Neuron (in vitro differentiated cells): Measurements from ENCODE around the gene UBAP2L.
"Not testable (repeated sequence)": the region's sequence is repeated elsewhere in the genome, so short reads cannot be mapped to it uniquely, and the experiment has no call there.

Experiments
- H2AFZ ChIP-seq: one replicate; pipeline ENCODE4 v1.6.1; 2013; ENCODE audit warnings: low read depth, mild to moderate bottlenecking, inconsistent platforms, low read length, moderate library complexity
- H3K27me3 ChIP-seq: one replicate; pipeline ENCODE4 v1.6.1; 2013; ENCODE audit warnings: low read length; ENCODE audit not compliant: insufficient read depth
- H3K36me3 ChIP-seq: one replicate; pipeline ENCODE4 v1.6.1; 2013; ENCODE audit warnings: low read length; ENCODE audit not compliant: insufficient read depth
- H3K4me1 ChIP-seq: one replicate; pipeline ENCODE4 v1.6.1; 2013; ENCODE audit warnings: low read length; ENCODE audit not compliant: insufficient read depth
- H3K4me3 ChIP-seq: 2 replicates; pipeline ENCODE4 v1.5.1; 2013; ENCODE audit warnings: mild to moderate bottlenecking, low read length, moderate library complexity
- H3K9me3 ChIP-seq: one replicate; pipeline ENCODE4 v1.6.1; 2013; ENCODE audit warnings: low read length

Gene UBAP2L

GRCh38 chr1:154183046-154183915 is 37.5 kb upstream of the UBAP2L start:
- Histone ChIP-seq H3K27me3 (no peaks in the 10 kb centered on the region), H3K4me1 (peaks cover 39% of the 10 kb centered on the region), H3K9me3 (no peaks in the 10 kb centered on the region), H3K4me3 (peak overlapping the region; percentile 96), H3K36me3 (peaks cover 7% of the 10 kb centered on the region), H2AFZ (peak overlapping the region; percentile 67)

DNA sequence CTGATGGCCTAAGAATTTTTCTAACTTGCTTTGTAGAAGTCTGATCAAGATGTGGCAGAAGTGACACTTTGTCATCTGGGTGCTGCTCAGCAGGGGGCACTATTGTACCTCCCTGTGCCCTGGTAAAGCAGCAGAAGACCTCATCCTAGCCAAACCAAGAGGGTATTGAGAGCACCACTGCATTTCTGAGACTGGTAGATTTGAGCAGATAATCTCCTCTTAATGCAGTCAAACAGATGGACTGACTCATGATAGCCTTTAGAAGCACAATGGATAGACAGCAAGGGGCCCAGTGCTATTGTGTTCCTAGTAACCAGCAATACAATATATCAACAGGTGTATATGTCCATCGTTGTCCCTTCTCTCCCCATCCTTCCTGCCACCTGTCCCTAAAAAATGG is 34.6 kb upstream of the UBAP2L start:
- no peak overlapping the region for H3K4me3 ChIP-seq
- H2AFZ ChIP-seq, result no peak overlapping the region
- no peaks in the 10 kb centered on the region for H3K27me3 ChIP-seq
- H3K36me3 ChIP-seq, result no peaks in the 10 kb centered on the region
- H3K9me3 ChIP-seq, result no peaks in the 10 kb centered on the region
- H3K4me1 ChIP-seq, result peaks cover 30% of the 10 kb centered on the region

DNA sequence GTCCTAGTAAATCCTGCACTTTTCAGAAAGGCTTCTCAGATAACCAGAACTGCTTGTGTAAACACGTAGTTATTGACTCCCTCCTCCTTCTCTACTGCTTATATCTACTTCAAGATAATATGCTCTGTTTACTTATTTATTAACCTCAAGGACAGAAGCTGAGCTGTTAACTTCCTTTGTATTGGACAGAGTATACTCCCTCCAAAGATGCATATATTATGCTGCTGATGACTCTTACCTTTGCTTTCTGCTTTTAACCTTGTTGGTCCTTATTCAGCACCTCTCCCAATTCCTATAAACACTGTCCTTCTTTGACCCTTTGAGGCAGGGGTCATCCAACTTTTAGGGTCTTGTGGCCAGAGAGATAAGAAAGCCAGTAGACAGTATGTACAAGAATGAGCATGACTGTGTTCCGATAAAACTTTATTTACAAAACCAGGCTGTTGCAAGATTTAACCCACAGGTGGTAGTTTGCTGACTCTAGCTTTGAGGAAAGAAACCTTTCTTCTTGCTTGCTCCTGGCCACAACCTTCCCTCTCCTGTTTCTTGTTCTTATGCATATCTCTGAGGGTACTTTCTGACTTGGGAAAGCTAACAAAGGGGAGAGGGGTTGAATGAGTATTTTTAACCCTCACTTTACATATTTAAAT is 33.8 kb upstream of the UBAP2L start:
- H3K36me3 ChIP-seq, result no peaks in the 10 kb centered on the region
- no peaks in the 10 kb centered on the region for H3K9me3 ChIP-seq
- H2AFZ ChIP-seq, result no peak overlapping the region
- peaks cover 34% of the 10 kb centered on the region for H3K4me1 ChIP-seq
- H3K27me3 ChIP-seq, result no peaks in the 10 kb centered on the region
- H3K4me3 ChIP-seq, result no peak overlapping the region

DNA sequence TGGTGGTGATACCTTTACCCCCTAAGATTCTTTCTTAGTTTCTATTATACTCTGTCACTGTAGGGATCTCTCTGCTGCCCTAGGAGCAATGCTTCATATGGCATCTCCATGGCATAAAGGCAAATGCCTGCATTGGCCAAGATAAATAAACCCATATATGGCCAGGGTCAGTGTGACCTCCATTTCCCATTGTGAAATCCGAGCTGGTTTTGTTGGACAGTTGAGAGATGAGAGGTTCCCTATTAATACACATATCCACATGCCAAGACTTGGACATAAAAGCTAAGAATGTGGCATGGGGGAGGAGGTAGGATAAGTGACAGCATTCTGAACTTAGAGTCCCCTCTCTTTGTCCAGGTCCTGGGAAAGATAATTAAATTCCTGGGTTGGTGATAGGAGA is 30.2 kb upstream of the UBAP2L start:
- no peaks in the 10 kb centered on the region for H3K36me3 ChIP-seq
- no peaks in the 10 kb centered on the region for H3K9me3 ChIP-seq
- H3K27me3 ChIP-seq, result peaks cover 8% of the 10 kb centered on the region
- H3K4me3 ChIP-seq, result no peak overlapping the region
- no peak overlapping the region for H2AFZ ChIP-seq
- peaks cover 33% of the 10 kb centered on the region for H3K4me1 ChIP-seq

DNA sequence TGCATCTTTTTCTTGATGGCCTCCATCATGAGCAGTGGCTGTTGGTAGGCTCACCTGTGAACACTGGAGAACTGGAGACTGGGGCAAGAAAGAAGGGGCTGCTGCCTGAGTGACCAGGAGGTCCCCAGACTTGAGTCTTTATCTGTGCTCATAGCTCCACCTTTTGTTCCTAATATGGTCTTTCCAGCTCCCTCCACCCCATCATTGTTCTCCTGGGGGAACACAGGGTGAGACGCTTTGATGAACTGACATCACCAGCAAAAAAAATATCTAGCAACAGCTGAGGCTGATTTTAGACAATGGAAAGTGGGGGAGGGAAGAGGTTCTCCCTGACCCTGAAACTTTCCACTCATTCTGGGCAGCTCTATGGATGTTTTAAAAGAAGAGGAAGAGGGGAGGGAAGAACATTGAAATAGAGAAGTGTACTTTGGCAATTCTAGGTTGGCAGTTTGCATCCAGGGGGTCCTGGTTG is 28.7 kb upstream of the UBAP2L start, which contains the start of gene TPM3:
Gene TPM3, minus strand, starts transcription at position 111 of the 472 bp plus-strand sequence. Its CDS starts 82 bp downstream, at position 29.
- Histone ChIP-seq H2AFZ (no peak within 1 kb of the TSS), H3K9me3 (no peaks in the 10 kb centered on the region), H3K36me3 (no peaks in the 10 kb centered on the region), H3K4me3 (no peak within 1 kb of the TSS), H3K4me1 (peaks cover 29% of the 10 kb centered on the region), H3K27me3 (peaks cover 8% of the 10 kb centered on the region)

- no peaks in the 10 kb centered on the region for H3K36me3 ChIP-seq
- H3K9me3 ChIP-seq, result no peaks in the 10 kb centered on the region
- no peak overlapping the region for H3K4me3 ChIP-seq
- no peak overlapping the region for H2AFZ ChIP-seq
- peaks cover 8% of the 10 kb centered on the region for H3K27me3 ChIP-seq
- peaks cover 29% of the 10 kb centered on the region for H3K4me1 ChIP-seq
Measured at GRCh38 chr1:154192476-154192875, 28.3 kb upstream of the UBAP2L start.

GRCh38 chr1:154193821-154194220 is 26.9 kb upstream of the UBAP2L start:
- H3K9me3 ChIP-seq, result no peaks in the 10 kb centered on the region
- H2AFZ ChIP-seq, result no peak overlapping the region
- H3K27me3 ChIP-seq, result peaks cover 8% of the 10 kb centered on the region
- no peak overlapping the region for H3K4me3 ChIP-seq
- peaks cover 29% of the 10 kb centered on the region for H3K4me1 ChIP-seq
- no peaks in the 10 kb centered on the region for H3K36me3 ChIP-seq

- Histone ChIP-seq H3K27me3 (peaks cover 7% of the 10 kb centered on the region), H3K4me1 (peaks cover 8% of the 10 kb centered on the region), H2AFZ (peak overlapping the region; percentile 77), H3K36me3 (no peaks in the 10 kb centered on the region), H3K9me3 (no peaks in the 10 kb centered on the region), H3K4me3 (peak overlapping the region; percentile 29)
Measured at GRCh38 chr1:154198756-154199562, 21.8 kb upstream of the UBAP2L start.

DNA sequence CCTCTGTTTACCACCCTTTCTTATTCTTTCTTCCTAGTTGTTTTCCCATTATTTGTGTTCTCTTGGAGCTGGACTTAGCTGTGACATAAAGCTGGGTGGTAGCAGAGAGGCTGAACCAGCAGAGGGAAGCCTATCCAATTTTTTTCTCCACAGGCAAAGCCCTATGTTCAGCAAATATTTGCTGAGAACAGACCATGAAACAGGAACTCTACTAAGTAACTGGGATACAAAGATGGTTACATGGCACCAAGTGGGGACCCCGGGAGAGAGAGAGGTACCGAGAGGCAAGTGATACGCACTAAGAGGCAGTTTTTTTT is 21.2 kb upstream of the UBAP2L start:
- H3K4me1 ChIP-seq, result peaks cover 8% of the 10 kb centered on the region
- H2AFZ ChIP-seq, result peak overlapping the region; percentile 77
- no peaks in the 10 kb centered on the region for H3K36me3 ChIP-seq
- H3K9me3 ChIP-seq, result no peaks in the 10 kb centered on the region
- peak overlapping the region; percentile 29 for H3K4me3 ChIP-seq
- peaks cover 2% of the 10 kb centered on the region for H3K27me3 ChIP-seq

GRCh38 chr1:154205778-154206177 is 15.0 kb upstream of the UBAP2L start:
- not testable (repeated sequence) for H2AFZ ChIP-seq, H3K9me3 ChIP-seq, H3K4me3 ChIP-seq, H3K27me3 ChIP-seq
- peaks cover 19% of the 10 kb centered on the region for H3K4me1 ChIP-seq
- peaks cover 36% of the 10 kb centered on the region for H3K36me3 ChIP-seq

DNA sequence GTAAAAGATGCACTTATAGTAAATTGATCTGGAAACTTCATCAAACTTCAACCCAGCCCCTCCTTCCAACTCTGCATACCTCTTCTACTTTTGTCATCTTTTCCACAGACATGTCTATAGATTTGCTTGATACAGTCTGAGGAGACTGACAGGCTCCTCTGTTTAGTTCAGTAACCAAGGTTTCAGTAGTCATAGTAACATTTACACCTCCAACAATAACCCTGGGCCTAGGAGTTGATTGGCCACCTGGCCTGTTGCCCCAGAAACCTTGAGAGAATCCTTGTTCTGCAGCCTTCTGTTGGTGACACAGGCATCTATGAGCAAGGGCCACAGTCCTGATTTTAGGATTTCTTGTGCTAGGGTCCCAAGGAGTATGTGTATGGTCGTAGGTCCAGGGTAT is 14.6 kb upstream of the UBAP2L start, which contains the start of gene CFAP141:
Gene CFAP141, minus strand, starts transcription at position 138 of the 400 bp plus-strand sequence. Its CDS starts 26 bp downstream, at position 112.
- no peak within 1 kb of the TSS for H3K4me3 ChIP-seq
- no peak within 1 kb of the TSS for H2AFZ ChIP-seq
- H3K9me3 ChIP-seq, result no peaks in the 10 kb centered on the region
- H3K4me1 ChIP-seq, result peaks cover 19% of the 10 kb centered on the region
- H3K27me3 ChIP-seq, result no peaks in the 10 kb centered on the region
- peaks cover 36% of the 10 kb centered on the region for H3K36me3 ChIP-seq

DNA sequence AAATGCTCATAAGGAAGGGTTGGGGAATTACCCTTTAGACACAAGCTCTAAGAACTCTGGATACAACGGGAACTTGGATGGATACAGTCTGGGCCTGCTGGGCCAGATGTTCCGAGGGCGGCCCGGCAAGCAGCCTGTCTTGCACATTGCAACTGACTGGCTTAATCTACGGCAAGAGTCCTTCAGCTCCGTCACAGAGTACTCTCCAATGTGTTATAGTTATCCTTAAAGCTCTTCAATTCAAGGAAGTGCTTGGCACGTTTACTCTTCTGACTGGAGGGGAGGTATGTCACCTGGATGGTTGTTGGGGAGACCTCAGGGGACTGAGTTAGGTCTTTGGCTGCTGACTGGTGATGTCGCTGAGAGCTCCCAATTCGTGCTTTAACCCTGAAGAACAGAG is 13.5 kb upstream of the UBAP2L start:
- Histone ChIP-seq H3K4me1 (peaks cover 19% of the 10 kb centered on the region), H2AFZ (no peak overlapping the region), H3K36me3 (peaks cover 44% of the 10 kb centered on the region), H3K4me3 (no peak overlapping the region), H3K9me3 (no peaks in the 10 kb centered on the region), H3K27me3 (no peaks in the 10 kb centered on the region)
